B cell (primary cell): ENCODE measurements around the gene PSMD2. TPM values are rescaled to one million over a fixed set of nuclear protein-coding genes. Genes with fewer than 3 reads are reported as not detected.

Experiments
- ATAC-seq: fragments of 200-7000 bp; cut with Tn5 transposase; one replicate; pipeline ENCODE4 v1.10.0; 2021; ENCODE audit warnings: low read depth, mild to moderate bottlenecking, moderate number of reproducible peaks, moderate library complexity
- CTCF ChIA-PET: fragments of 350-600 bp; sonication (Branson Sonifier 250); formaldehyde crosslinking; loops from one replicate; lab custom pipeline; 2021; ENCODE audit warnings: antibody characterized with exemption, inconsistent platforms; lab: Charles Lee
- POLR2A ChIA-PET: fragments of 350-600 bp; sonication (Branson Sonifier 250); formaldehyde crosslinking; loops from one replicate; lab custom pipeline; 2021; ENCODE audit warnings: antibody characterized with exemption; lab: Charles Lee
- DNase-seq: peaks from one replicate; pipeline ENCODE4 v3.0.0; 2013
- H2AFZ ChIP-seq: 2 replicates; pipeline ENCODE4 v1.6.1; 2012; ENCODE audit warnings: mild to moderate bottlenecking, low read depth, low read length; ENCODE audit not compliant: insufficient read depth, poor library complexity, severe bottlenecking
- H3K27ac ChIP-seq, 2 donors: 1 replicate in 1 of 2; 2 replicates in 1 of 2; pipeline ENCODE4 v1.5.1; 2012 to 2013; ENCODE audit warnings: low read length in 2 of 2, mild to moderate bottlenecking in 2 of 2, moderate library complexity in 1 of 2
- H3K27me3 ChIP-seq, 4 experiments: fragments of 200-600 bp in 1 of 4; sonication (generic) in 1 of 4; replicated peaks in 1 of 4; 1 replicate in 2 of 4; 2 replicates in 2 of 4; pipeline versions ENCODE4 v1.6.1 to v1.7.0; 2013 to 2016; ENCODE audit warnings: low read length in 3 of 4, mild to moderate bottlenecking in 2 of 4, mixed read lengths in 1 of 4, moderate library complexity in 1 of 4; ENCODE audit not compliant: insufficient read depth in 4 of 4, control insufficient read depth in 3 of 4; ENCODE audit errors: control extremely low read depth in 1 of 4
- H3K36me3 ChIP-seq, 2 experiments: replicated peaks in 1 of 2; 1 replicate in 1 of 2; 2 replicates in 1 of 2; pipeline versions ENCODE4 v1.6.1 to v1.7.1; 2013; ENCODE audit warnings: low read length in 1 of 2; ENCODE audit not compliant: insufficient read depth in 2 of 2, control insufficient read depth in 1 of 2; ENCODE audit errors: control extremely low read depth in 1 of 2, extremely low read depth in 1 of 2
- H3K4me1 ChIP-seq, 2 donors: fragments of 200-600 bp in 1 of 2; sonication (generic) in 1 of 2; 1 replicate in 1 of 2; 2 replicates in 1 of 2; pipeline versions ENCODE4 v1.5.1 to v1.6.1; 2013 to 2017; ENCODE audit warnings: low read length in 2 of 2; ENCODE audit not compliant: control insufficient read depth in 2 of 2, insufficient read depth in 2 of 2
- H3K4me2 ChIP-seq: replicated peaks from 2 replicates; pipeline ENCODE3; 2012; ENCODE audit warnings: mild to moderate bottlenecking, low read depth, low read length; ENCODE audit not compliant: poor library complexity, severe bottlenecking
- H3K4me3 ChIP-seq, 5 experiments: fragments of 200-600 bp in 1 of 5; sonication (generic) in 1 of 5; 1 replicate in 3 of 5; 2 replicates in 2 of 5; pipeline versions ENCODE4 v1.5.1 to v1.7.0; 2011 to 2016; ENCODE audit warnings: low read length in 4 of 5, mild to moderate bottlenecking in 4 of 5, low read depth in 2 of 5, control low read depth in 1 of 5, moderate library complexity in 1 of 5; ENCODE audit not compliant: insufficient read depth in 1 of 5; ENCODE audit errors: control extremely low read depth in 1 of 5, extremely low read depth in 1 of 5
- H3K79me2 ChIP-seq: fragments of 200-600 bp; sonication (generic); one replicate; pipeline ENCODE4 v1.6.0; 2016; ENCODE audit warnings: low read length; ENCODE audit not compliant: control insufficient read depth, insufficient read depth
- H3K9ac ChIP-seq: fragments of 200-600 bp; sonication (generic); 2 replicates; pipeline ENCODE4 v1.6.1; 2017; ENCODE audit warnings: mild to moderate bottlenecking, low read length, moderate library complexity
- H3K9me3 ChIP-seq, 3 donors: one replicate each; pipeline versions ENCODE4 v1.6.1 to v1.7.1; 2013; ENCODE audit warnings: low read length in 2 of 3; ENCODE audit not compliant: control insufficient read depth in 2 of 3, insufficient read depth in 1 of 3; ENCODE audit errors: control extremely low read depth in 1 of 3
- H4K20me1 ChIP-seq: 2 replicates; pipeline ENCODE4 v1.6.0; 2012; ENCODE audit warnings: mild to moderate bottlenecking, low read length; ENCODE audit not compliant: insufficient read depth, control insufficient read depth, poor library complexity, severe bottlenecking
- H3K27ac Mint-ChIP-seq: one replicate; pipeline ENCODE4 v1.8.0; 2021; ENCODE audit warnings: mixed read lengths
- H3K27me3 Mint-ChIP-seq: one replicate; pipeline ENCODE4 v1.8.0; 2021; ENCODE audit warnings: mixed read lengths
- H3K4me1 Mint-ChIP-seq: one replicate; pipeline ENCODE4 v1.8.0; 2021; ENCODE audit warnings: mixed read lengths
- H3K4me3 Mint-ChIP-seq: one replicate; pipeline ENCODE4 v1.8.0; 2021; ENCODE audit warnings: mixed read lengths
- H3K9me3 Mint-ChIP-seq: one replicate; pipeline ENCODE4 v1.8.0; 2022; ENCODE audit warnings: mixed read lengths; ENCODE audit not compliant: insufficient read depth
- CTCF ChIP-seq: fragments of 200-600 bp; IDR thresholded peaks from one replicate; pipeline ENCODE4 v1.8.0; 2022; ENCODE audit warnings: antibody characterized with exemption, mild to moderate bottlenecking
- EZH2 ChIP-seq: IDR thresholded peaks from 2 replicates; pipeline ENCODE4 v1.6.1; 2012; ENCODE audit warnings: borderline replicate concordance, low read depth, mild to moderate bottlenecking, moderate library complexity, low read length; ENCODE audit not compliant: insufficient read depth, poor library complexity, severe bottlenecking
- WGBS: methylation state at CpG from one replicate; pipeline ENCODE4 v1.1.5; 2013; ENCODE audit warnings: missing lambda C conversion rate; ENCODE audit not compliant: insufficient coverage; 5-methylcytosine and 5-hydroxymethylcytosine counted together
- intact Hi-C: fragments of 100-400 bp; cut with micrococcal nuclease; formaldehyde crosslinking; loops from one replicate; pipeline ENCODE4 v1.10.0; 2022
- polyA plus RNA-seq: library from polyadenylated mRNA; depleted of rRNA; stranded (reverse); fragments of >200 nt; gene quantifications from 2 replicates; pipeline ENCODE4 v1.2.3, GENCODE V29; 2012
- total RNA-seq, 2 donors: library from RNA; stranded (reverse); fragments of 120-200 nt in 1 of 2; gene quantifications; 1 replicate in 1 of 2; 2 replicates in 1 of 2; pipeline versions ENCODE4 v1.2.3 to v1.2.4, GENCODE V29; 2013 to 2022

PSMD2 gene
- total and polyA plus RNA-seq, 2 donors (not counting 1 experiment from before 2014, with no cell fraction given): 79.4 to 140 TPM

GRCh38 chr3:184323696-184324095 lies 24.7 kb downstream of the PSMD2 start:
- Histone ChIP-seq H4K20me1 (peaks cover 47% of the 10 kb centered on the region), H3K4me3 (no peak overlapping the region), H3K36me3 (peaks cover 6 to 92% of the 10 kb centered on the region in 2 experiments), H3K9me3 (no peaks in the 10 kb centered on the region), H3K27me3 (no peaks in the 10 kb centered on the region), H3K9ac (no peak overlapping the region), H3K4me1 (no peaks in the 10 kb centered on the region), H3K4me2 (no peak overlapping the region), H2AFZ (no peak overlapping the region), H3K27ac (no peak overlapping the region), H3K79me2 (peaks cover 4% of the 10 kb centered on the region)
- intact Hi-C loops: no loop called here
- 100% methylated on average over 8 of the region's 8 CpGs for WGBS
- POLR2A ChIA-PET: no interaction called here
- peaks cover 3% of the 10 kb centered on the region for H3K4me1 Mint-ChIP-seq
- no peaks in the 10 kb centered on the region for H3K9me3 Mint-ChIP-seq
- no peaks in the 10 kb centered on the region for H3K27me3 Mint-ChIP-seq
- DNase-seq (no peak), ATAC-seq (no peak)
- TF ChIP-seq EZH2: no peak
- no peak for TF ChIP-seq CTCF
- CTCF ChIA-PET: no interaction called here
- H3K27ac Mint-ChIP-seq: no peak overlapping the region
- no peak overlapping the region for H3K4me3 Mint-ChIP-seq

GRCh38 chr3:184325269-184325668 lies 26.2 kb downstream of the PSMD2 start:
- ChIA-PET POLR2A (no interaction called here), CTCF (no interaction called here)
- Histone ChIP-seq H3K4me1 (no peaks in the 10 kb centered on the region), H3K27ac (no peak overlapping the region), H4K20me1 (peaks cover 33% of the 10 kb centered on the region), H2AFZ (no peak overlapping the region), H3K79me2 (no peaks in the 10 kb centered on the region), H3K4me2 (no peak overlapping the region), H3K27me3 (no peaks in the 10 kb centered on the region), H3K4me3 (no peak overlapping the region), H3K9ac (no peak overlapping the region), H3K36me3 (peaks cover 6 to 95% of the 10 kb centered on the region in 2 experiments), H3K9me3 (no peaks in the 10 kb centered on the region)
- H3K9me3 Mint-ChIP-seq: no peaks in the 10 kb centered on the region
- H3K4me1 Mint-ChIP-seq: no peaks in the 10 kb centered on the region
- H3K27me3 Mint-ChIP-seq: no peaks in the 10 kb centered on the region
- no peak for ATAC-seq
- TF ChIP-seq EZH2 (no peak), CTCF (no peak)
- H3K27ac Mint-ChIP-seq: peak overlapping the region; percentile 37
- DNase-seq: no peak
- intact Hi-C loops: no loop called here
- H3K4me3 Mint-ChIP-seq: no peak overlapping the region
- WGBS: 98% methylated on average over 13 of the region's 13 CpGs
